Daoy (cell line): Measurements from ENCODE around the gene FOXL1. TPM values are rescaled to one million over a fixed set of nuclear protein-coding genes. Genes with fewer than 3 reads are reported as not detected.

Experiments
- DNase-seq: peaks from one replicate; pipeline ENCODE4 v3.0.0-alpha.2; 2015; ENCODE audit warnings: low read depth
- total RNA-seq: library from RNA; depleted of rRNA; stranded (reverse); fragments of >200 nt; shearing (Covaris generic); gene quantifications from 2 replicates; pipeline ENCODE4 v1.2.3, GENCODE V29; 2014

FOXL1 gene
- total RNA-seq, 1 experiment from 2014 or later = 4.9 TPM

DNA sequence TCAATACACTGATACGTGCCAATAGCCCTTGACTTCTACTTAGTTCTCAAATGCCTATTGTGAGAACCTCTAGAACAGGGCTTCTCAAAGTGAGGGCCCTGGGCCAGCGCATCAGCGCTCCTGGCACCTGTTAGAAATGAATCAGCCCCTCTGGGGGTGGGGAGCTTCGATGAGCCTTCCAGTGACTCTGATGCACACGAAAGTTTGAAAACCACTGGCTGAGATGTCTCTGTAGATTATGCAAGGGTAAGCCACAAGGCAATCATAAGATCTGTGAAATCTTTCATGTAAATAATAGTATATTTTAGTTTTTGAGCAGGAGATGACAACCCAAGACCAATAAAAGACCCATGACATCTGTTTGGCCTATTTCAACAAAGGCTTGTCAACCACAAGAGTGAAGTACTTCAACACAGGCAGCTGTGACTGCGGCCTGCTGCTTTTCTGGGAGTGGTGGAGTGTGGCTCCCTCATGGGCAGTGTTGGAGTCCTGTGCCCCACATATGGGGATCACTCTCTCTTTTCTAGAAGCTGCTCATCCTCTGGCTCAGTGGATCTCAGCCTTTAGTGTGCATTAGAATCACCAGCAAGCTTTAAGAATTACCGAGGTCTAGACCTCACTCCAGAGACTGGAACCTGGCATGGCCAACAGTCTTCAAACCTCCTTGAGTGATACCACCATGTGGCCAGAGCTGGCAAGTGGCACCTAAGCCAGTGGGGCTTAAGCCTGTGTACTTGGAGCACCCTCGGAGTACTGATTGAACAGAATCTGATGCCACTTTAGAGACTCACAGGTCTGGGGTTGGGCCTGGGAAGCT, 29.1 kb upstream of the FOXL1 start:
- DNase-seq = no peak

DNA sequence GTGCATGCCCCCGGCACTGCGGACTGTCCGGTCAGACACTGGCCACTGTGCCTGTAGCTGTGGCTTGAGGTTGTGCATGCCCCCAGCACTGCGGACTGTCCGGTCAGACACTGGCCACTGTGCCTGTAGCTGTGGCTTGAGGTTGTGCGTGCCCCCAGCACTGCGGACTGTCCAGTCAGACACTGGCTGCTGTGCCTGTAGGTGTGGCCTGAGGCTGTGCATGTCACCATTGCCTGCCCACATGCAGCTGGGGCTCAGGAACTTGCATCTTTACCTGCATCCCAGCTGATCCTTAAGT, 28.5 kb upstream of the FOXL1 start:
- DNase-seq = no peak

DNA sequence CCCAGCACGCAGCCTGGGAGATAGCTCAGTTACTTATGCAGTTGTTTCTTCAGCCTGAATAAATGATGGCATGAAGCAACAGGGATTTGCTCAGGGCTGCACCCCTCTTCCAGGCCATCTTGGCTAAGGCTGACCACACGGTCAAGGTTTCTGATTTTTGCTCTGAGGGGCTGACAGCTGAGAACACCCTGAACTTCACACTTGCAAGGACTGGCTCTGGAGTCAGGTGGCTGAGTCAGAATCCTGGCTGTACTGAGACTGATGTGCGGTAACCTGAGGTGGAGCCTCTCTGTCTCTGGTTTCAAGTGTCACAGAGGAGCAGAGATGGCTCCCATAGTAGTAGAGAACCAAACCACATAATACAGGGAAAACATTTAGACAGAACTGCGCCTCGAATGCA, 28.1 kb upstream of the FOXL1 start:
- no peak for DNase-seq

DNA sequence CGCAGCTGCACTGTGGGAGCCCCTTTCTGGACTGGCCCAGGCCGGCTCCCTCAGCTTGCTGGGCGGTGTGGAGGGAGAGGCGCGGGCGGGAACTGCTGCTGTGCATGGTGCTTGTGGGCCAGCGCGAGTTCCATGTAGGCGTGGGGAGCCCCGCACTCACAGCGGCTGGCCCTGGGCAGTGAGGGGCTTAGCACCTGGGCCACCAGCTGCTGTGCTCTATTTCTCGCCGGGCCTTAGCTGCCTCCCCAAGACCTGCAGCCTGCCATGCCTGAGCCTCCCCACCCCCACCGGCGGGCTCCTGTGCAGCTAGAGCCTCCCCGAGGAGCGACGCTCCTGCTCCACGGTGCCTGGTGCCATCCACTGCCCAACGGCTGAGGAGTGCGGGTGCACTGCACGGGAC, 25.0 kb upstream of the FOXL1 start:
- DNase-seq = no peak

DNA sequence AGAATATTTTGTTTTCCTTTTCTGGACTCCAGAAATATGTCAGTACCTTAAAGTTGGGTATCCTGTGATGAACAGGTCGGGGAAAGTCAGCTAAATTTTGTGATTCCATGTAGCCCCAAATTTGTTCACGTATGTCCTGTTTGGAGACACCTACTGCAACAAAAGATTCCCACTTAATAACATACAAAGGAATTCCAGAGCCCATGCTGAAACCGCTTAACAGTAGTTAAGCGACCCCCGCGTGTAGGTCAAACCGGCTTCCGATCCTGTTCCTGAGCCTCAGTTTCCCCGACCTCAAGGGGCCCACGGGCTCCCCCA, 23.8 kb upstream of the FOXL1 start:
- DNase-seq = no peak

DNA sequence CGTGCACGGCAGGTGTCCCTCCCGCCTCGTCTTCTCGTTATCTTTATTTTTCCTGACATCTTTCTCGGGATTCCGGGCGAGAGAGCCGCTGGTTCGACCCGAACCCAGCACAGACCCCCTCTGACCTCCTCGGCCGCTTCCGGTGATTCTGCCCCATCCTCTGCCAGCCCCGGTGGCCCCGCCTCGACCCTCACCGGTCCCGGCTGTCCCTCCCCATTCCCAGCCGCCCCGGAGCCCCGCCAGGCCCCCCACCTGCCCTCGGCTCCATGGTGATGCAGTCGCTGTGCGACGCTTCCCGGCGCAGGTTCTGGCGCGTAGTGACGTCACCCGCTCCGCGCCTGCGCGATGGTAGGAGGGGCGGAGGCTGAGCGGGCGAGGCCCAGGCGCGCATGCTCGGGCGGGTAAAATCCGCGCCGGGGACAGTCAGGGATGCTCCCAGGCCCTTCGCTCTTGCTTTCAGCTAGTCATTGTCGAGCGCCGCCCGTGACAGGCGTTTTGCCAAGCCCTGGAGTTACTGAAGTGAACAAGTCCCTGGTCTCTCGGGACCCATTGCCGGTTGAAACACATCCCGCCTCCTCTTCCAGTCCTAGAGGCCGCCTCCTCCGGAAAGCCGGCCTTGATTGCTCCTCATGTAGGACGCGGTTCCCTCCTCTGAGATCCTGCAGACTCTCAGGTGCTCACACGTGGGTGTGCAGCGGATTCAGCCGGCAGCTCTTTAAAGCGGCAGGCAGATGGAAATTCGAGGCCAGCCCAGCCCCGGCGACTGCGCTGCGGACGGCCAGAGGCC, 23.2 kb upstream of the FOXL1 start, which contains the start of gene MTHFSD:
MTHFSD (minus strand) TSS at position 319 of the 787 bp plus-strand sequence; CDS start at position 268, 51 bp downstream.
- peak; percentile 95 for DNase-seq

DNA sequence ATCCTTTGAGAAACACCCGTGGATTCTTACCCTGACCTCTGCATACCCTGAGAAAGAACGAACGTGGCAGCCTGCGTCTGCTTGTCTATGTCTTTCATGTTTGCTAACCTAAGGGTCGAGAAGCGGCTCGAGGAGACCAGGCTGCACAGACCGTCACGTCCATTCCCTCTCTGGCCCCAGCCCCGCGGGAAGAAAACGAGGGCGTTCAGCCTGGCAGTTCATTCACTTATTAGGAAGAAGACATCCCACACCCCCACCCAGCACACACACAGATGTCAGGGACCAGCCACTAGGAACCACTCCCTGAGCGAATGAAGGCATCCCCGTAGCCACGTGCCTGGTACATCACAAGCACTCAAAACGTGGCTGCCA, 22.7 kb upstream of the FOXL1 start:
- no peak for DNase-seq

DNA sequence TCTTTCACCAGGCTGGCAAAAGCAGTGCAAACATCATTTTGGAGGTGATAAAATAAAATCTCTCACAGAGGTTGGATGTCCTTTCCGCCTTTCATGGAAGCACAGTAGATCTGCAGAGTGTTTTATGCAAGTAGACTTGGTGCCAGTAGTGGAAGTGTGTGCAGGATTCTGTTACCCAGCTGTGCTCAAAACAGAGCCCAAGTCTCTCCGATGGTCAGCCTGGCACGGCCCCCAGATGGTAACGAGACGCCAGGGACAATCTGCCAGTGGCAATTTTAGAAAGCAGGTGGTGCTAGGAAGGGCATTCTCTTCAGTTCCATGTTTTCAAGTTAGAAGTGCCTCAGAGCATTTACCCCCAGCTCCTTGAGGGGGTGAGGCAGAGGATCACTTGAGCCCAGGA, 21.8 kb upstream of the FOXL1 start:
- DNase-seq = no peak

DNA sequence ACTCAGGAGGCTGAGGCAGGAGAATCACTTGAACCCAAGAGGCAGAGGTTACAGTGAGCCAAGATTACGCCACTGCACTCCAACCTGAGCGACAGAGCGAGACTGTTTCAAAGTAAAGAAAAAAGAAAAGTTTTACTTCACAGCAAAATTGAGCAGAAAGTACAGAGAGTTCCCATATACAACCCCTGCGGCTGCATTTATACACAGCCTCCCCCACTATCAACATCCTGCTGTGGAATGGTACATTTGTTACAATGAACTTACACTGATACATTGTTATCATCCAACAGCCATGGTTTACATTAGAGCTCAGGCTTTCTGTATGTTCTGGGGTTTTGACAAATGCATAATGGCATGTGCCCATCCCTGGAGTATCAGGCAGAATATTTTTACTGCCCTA, 20.8 kb upstream of the FOXL1 start:
- DNase-seq = no peak

DNA sequence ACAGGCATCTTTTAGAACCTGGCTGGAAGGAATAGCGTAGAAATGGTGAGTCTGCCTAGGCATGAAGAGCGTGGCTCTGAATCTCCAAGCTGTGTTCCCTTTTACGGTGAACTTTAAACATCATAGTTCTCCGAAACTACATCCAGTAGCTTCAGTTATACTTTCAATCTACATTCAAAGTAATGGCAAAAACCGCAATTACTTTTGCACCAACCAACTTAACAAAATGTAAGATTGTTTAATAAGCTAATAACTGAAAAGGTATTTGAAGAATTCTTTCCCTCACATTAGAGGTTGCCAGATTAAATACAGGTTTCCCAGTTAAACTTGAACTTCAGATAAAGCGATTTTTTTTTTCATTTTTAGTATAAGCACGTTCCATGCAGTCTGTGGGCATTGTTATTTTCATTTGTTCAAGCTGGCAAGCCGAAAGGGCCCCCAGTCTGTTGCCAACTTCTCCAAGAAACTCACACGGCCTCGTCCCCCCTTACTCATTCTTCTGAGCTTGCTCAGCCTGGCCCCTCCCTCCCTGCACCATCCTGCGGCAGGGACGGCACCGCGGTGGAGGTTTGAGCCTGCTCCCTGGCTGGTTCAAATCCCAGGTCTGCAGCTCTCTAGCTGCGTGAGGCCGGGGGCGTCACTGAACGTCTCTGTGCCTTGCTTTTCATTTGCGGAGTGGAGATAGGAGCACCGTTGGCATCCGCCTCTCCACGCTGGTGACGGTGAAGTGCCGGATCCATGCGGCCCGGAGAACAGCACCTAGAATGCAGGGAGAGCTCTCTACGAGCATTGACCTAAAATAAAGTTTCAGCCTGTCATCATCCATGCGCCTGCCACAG, 19.8 kb upstream of the FOXL1 start:
- no peak for DNase-seq

DNA sequence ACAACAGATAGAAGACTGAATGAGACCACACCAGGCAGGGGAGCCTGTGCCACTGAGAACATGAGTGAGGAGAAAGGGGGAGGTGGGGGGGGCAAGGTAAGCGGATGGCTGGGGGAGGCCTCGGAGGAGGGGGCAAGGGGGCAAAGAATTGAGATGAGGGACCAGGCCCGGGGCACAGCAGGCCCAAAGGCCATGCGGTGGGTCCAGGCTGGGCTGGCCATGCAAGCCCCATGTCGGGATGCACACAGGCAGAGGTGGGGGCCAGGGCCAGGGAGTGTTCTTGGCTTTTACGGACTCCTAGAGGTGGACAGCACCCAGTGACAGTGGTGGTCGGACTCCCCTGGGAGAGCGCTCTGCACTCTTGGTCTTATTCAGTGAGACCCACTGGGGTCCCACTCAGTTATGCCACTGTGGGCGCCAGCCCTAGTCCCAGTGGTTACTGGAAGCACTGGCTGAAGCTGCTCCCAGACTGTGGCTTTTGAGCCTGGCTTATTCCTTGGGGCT, 18.5 kb upstream of the FOXL1 start:
- no peak for DNase-seq

DNA sequence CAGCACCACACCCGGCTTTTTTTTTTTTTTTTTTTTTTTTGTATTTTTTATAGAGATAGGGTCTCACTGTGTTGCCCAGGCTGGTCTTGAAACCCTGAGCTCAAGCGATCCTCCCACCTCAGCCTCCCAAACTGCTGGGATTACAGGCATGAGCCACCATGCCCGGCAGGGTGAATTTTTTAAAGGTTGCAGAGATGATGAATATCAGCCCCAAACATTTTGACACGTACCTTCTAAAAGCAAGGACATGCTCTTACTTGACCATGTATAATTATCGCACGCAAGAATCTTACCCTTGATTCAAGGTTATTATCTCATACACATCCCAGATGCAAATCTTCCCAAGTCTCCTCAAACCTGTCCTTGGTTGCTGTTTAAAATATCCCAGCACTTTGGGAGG, 16.0 kb upstream of the FOXL1 start:
- no peak for DNase-seq

DNA sequence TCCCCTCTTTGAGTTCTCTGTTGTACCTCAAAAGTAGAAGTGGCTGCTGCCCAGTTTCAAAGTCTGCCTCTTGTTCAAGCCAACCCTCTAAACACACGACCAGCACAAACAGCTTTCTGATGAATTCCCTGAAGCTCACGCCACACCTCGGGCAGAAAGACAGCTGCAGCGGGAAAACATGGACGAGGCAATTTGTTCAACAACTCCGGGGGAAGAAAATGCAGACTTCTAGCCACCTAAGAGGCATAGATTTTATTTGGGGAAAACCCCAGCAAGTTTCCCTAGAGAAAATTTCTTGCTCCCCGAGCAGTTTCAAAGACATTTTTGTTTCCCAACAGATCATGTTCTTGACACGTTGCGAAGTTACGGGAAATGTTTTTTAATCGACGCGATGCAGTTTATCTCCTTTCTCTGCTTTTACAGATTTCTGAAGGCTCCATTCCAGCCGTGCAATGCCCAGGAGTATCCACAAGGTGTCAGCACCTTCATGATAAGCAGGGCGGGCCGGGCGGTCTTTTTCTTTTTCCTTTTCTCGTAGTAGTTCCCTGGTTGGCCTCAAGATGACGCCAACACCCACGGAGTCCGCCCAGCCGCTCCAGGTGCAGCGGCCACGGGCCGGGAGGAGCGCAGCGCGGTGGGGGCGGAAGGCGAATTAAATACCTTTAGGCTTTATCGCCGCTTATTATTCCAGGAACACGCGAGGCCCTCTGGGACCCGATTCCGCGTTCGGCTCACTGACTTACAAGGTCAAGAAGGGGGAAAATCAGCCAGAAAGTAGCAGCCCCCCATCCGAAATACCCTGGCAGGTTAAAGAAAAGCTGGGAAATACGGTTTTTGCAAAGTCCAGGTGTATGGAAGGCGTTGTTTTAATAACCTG, 14.6 kb upstream of the FOXL1 start:
- DNase-seq = peak; percentile 87

DNA sequence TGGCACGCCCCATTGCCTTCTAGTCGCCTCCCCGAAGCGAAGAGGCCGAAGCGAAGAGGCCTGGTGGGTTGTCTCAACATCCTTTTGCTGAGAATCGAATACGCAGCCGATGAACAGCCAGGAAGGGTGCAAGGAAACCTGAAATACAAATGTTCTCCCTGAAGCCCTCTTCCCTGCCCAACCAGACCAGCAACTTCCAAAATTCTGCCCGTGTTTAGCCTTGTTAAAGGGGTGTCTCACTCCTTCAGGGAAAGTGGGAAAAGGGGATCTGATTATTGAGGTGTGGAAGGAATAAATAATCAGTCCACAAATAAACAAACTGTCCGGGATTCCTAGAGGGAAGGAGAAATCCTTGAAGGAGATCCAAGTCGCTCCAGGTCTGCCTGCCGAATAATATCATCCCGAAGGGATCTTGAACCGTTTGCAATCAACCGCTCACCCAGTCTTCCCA, 13.1 kb upstream of the FOXL1 start:
- DNase-seq = no peak

DNA sequence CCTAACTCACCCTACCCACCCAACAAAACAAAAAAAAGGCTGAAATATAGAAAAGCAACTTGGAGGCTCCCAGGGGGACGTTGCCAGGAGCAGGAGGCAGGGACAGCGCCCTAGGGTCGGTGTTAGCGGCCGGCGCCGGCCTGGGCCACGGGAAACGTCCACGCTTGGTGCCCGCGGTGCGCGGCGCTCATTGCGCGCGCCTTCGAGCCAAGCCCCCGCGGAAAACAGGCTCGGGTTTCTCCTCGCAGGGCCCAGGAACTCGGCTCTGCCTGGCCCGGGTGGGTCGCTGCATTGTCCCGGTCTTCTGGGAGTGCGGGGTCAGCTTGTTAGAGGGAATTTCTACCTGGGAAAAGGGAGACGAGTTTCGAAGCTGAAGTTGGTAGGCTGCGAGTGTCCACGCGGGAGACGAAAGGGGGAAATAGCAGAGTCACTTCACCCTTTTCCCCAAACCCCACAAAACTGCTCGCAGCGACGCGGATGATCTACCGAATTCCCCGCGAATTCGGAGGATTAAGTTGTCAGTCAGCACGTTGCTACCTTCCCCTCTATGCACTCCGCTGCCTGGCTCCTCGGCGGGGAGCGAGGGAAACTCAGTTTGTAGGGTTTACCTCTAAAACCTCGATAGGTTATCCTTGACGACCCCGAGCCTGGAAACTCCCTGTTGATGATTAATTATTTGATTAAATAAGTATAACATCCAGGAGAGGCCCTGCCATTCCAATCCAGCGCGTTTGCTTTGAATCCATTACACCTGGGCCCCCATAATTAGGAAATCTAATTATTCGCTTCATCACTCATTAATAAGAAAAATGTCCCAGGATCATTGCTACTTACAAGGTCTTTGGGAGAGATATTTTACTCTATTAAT, 12.5 kb upstream of the FOXL1 start:
- DNase-seq = no peak

DNA sequence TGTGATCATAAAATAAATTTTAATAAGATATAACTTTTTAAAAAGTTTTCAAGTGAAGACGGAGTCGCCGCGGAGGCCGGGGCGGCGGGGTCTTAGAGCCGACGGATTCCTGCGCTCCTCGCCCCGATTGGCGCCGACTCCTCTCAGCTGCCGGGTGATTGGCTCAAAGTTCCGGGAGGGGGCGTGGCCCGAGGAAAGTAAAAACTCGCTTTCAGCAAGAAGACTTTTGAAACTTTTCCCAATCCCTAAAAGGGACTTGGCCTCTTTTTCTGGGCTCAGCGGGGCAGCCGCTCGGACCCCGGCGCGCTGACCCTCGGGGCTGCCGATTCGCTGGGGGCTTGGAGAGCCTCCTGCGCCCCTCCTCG, 11.8 kb upstream of the FOXL1 start, which contains the start of gene FOXC2:
FOXC2 (plus strand) TSS at position 229 of the 365 bp plus-strand sequence. CDS start 507 bp downstream, outside the sequence.
- peak; percentile 95 for DNase-seq

DNA sequence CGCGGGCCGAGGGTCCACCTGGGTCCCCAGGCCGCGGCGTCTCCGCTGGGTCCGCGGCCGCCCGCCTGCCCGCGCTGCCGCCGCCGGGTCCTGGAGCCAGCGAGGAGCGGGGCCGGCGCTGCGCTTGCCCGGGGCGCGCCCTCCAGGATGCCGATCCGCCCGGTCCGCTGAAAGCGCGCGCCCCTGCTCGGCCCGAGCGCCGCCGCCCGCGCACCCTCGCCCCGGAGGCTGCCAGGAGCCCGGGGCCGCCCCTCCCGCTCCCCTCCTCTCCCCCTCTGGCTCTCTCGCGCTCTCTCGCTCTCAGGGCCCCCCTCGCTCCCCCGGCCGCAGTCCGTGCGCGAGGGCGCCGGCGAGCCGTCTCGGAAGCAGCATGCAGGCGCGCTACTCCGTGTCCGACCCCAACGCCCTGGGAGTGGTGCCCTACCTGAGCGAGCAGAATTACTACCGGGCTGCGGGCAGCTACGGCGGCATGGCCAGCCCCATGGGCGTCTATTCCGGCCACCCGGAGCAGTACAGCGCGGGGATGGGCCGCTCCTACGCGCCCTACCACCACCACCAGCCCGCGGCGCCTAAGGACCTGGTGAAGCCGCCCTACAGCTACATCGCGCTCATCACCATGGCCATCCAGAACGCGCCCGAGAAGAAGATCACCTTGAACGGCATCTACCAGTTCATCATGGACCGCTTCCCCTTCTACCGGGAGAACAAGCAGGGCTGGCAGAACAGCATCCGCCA, 11.2 kb upstream of the FOXL1 start:
- peak; percentile 77 for DNase-seq

DNA sequence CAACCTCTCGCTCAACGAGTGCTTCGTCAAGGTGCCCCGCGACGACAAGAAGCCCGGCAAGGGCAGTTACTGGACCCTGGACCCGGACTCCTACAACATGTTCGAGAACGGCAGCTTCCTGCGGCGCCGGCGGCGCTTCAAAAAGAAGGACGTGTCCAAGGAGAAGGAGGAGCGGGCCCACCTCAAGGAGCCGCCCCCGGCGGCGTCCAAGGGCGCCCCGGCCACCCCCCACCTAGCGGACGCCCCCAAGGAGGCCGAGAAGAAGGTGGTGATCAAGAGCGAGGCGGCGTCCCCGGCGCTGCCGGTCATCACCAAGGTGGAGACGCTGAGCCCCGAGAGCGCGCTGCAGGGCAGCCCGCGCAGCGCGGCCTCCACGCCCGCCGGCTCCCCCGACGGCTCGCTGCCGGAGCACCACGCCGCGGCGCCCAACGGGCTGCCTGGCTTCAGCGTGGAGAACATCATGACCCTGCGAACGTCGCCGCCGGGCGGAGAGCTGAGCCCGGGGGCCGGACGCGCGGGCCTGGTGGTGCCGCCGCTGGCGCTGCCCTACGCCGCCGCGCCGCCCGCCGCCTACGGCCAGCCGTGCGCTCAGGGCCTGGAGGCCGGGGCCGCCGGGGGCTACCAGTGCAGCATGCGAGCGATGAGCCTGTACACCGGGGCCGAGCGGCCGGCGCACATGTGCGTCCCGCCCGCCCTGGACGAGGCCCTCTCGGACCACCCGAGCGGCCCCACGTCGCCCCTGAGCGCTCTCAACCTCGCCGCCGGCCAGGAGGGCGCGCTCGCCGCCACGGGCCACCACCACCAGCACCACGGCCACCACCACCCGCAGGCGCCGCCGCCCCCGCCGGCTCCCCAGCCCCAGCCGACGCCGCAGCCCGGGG, 10.4 kb upstream of the FOXL1 start:
- DNase-seq = peak; percentile 56
